Esophagus (tissue), 2 donors: ENCODE results near the gene LTB4R. TPM values are rescaled to one million over a fixed set of nuclear protein-coding genes. Genes with fewer than 3 reads are reported as not detected.
"Not testable (repeated sequence)": the region's sequence is repeated elsewhere in the genome, so short reads cannot be mapped to it uniquely, and the experiment has no call there.

ENCODE experiments used
- H3K27ac ChIP-seq, 2 donors: one replicate each; pipeline ENCODE4 v1.5.1; 2013; ENCODE audit warnings: low read depth in 2 of 2, mild to moderate bottlenecking in 2 of 2, inconsistent platforms in 1 of 2, low read length in 1 of 2, moderate library complexity in 1 of 2
- H3K27me3 ChIP-seq, 2 donors: one replicate each; pipeline ENCODE4 v1.6.1; 2013; ENCODE audit warnings: low read length in 2 of 2, control low read depth in 1 of 2, mild to moderate bottlenecking in 1 of 2; ENCODE audit not compliant: insufficient read depth in 2 of 2, control insufficient read depth in 1 of 2
- H3K36me3 ChIP-seq, 2 donors: one replicate each; pipeline ENCODE4 v1.6.1; 2013; ENCODE audit warnings: low read length in 1 of 2; ENCODE audit not compliant: control insufficient read depth in 2 of 2, insufficient read depth in 2 of 2
- H3K4me1 ChIP-seq, 2 donors: one replicate each; pipeline ENCODE4 v1.6.1; 2013; ENCODE audit warnings: low read length in 1 of 2; ENCODE audit not compliant: control insufficient read depth in 2 of 2, insufficient read depth in 2 of 2
- H3K4me3 ChIP-seq, 2 donors: one replicate each; pipeline ENCODE4 v1.5.1; 2013; ENCODE audit warnings: low read length in 2 of 2, mild to moderate bottlenecking in 2 of 2, low read depth in 1 of 2, moderate library complexity in 1 of 2
- H3K9me3 ChIP-seq, 2 donors: one replicate each; pipeline ENCODE4 v1.6.1; 2013; ENCODE audit warnings: mild to moderate bottlenecking in 2 of 2, low read depth in 1 of 2, low read length in 1 of 2, moderate library complexity in 1 of 2; ENCODE audit not compliant: control insufficient read depth in 2 of 2, insufficient read depth in 1 of 2
- WGBS, 2 donors: extraction: QIAGEN DNeasy Blood & Tissue Kit; methylation state at CpG; one replicate each; pipeline ENCODE4 v1.1.7; 2013; 5-methylcytosine and 5-hydroxymethylcytosine counted together
- polyA plus RNA-seq, 2 donors: library from polyadenylated mRNA; stranded (reverse); fragments of 200-250 nt; gene quantifications; one replicate each; pipeline ENCODE4 v1.2.3, GENCODE V29; 2013
- donor health status: healthy with polysubstance abuse.
- donor health status: Bipolar disorder and iron deficiency.

Gene LTB4R
- polyA plus RNA-seq, 2 donors, result 63.3 to 73.6 TPM

DNA sequence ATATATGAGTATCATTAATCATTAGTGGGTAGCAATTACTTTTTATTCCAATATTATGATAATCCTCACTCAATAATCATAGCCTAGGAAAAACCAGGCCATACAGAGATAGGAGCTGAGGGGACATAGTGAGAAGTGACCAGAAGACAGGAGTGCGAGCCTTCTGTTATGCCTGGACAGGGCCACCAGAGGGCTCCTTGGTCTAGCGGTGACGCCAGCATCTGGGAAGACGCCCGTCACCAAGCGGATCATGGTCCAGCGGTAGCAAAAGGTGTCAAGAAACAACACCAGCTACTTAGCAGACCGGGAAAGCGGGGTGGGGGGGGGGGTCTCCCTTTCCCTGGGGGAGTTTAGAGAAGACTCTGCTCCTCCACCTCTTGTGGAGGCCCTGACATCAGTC, 16.6 kb downstream of the LTB4R start:
- 5 to 9% methylated on average over 8 to 9 of the region's 9 CpGs for WGBS, 2 donors

DNA sequence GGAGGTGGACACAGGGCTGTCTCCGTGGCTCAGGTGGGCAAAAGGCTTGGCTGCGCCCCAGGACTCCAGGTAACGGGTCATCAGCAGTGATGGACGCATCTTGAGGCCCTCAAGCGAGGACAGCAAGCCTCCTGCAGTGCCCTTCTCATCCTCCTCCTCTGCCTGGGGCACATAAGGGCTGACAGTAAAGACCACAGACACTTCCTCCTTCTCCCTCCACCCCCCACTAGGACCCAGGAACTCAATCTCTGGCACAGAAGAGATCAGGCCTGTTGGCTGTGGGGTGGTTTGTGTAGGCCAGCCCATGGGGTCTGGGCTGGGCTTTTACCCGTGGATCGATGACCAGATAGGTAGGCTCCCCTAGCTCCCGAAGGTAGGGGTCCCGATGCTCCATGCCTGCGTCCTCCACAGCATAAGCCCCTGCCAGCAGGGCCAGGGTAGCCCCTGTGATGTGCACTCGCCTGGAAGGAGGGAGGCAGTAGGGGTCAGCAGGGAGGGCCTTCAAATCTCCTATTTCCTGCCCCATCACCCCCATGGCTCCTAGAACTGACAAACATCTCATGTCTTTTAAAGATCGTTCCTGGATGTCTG, 17.9 kb downstream of the LTB4R start:
- Histone ChIP-seq H3K4me3 (no peak overlapping the region), H3K27me3 (no peaks in the 10 kb centered on the region), H3K4me1 (peaks cover 0 to 14% of the 10 kb centered on the region in 2 donors), H3K27ac (no peak overlapping the region), H3K36me3 (no peaks in the 10 kb centered on the region), H3K9me3 (no peaks in the 10 kb centered on the region)
- WGBS, 2 donors, result 90 to 94% methylated on average over 12 of the region's 12 CpGs

More for the DNA sequence above, 16.6 kb downstream of the LTB4R start:
- H3K9me3 ChIP-seq, H3K27me3 ChIP-seq, H3K4me3 ChIP-seq, H3K36me3 ChIP-seq, H3K27ac ChIP-seq: not testable (repeated sequence)
- H3K4me1 ChIP-seq, result peaks cover 0 to 13% of the 10 kb centered on the region in 2 donors

DNA sequence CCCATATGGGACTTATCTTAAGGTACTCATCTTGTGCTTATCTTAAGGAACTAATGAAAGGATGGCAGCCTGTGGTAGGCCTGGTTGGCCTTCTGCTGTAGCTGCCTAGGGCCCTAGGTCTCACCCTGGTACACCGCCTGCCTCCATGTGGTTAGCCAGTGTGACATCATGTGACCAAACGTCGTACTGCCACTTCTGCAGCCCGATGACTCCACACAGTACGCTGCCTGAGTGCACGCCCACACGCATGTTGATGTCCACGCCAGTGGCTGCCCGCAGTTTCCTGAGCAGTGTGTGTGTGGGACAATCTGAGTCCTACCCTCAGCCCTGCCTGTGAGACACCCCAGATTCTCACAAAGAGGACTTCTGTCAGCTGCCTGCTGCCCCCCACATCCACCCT, 18.4 kb downstream of the LTB4R start:
- Histone ChIP-seq H3K9me3 (no peaks in the 10 kb centered on the region), H3K27ac (no peak overlapping the region), H3K4me1 (peaks cover 0 to 16% of the 10 kb centered on the region in 2 donors), H3K27me3 (no peaks in the 10 kb centered on the region), H3K36me3 (no peaks in the 10 kb centered on the region), H3K4me3 (no peak overlapping the region)
- 69 to 72% methylated on average over 9 of the region's 9 CpGs for WGBS, 2 donors

DNA sequence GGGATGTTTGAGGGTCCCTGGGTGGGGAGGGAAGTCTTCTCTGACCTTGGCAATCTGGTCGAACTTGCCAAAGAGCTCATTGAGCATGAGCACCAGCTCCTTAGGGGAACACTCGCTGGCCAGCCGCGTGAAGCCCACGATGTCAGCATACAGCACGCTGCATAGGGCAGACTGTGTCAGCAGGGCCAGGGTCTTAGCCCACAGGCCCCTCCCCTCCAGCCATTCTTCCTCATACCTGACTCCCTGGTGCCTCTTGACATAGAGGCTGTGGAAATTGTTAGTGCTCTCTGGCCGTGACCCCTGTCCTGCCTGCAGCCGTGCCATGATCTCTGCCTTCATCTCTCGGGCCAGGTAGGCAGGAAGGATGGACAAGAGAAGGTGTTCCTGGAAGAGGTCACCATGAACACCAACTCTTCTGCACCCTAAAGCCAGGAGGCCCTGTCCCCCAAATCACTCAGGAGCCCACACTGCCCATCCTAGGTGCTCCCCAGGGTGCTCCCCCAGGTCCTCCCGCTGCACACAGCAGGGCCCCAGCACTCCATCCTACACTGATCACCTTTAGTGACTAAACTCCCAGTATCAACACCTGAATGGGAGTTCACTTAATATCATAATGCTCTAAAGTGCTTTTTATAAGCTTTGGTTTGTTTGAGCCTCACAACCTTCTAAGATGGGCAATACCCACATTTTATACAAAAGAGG, 19.8 kb downstream of the LTB4R start:
- Histone ChIP-seq H3K36me3 (no peaks in the 10 kb centered on the region), H3K4me1 (peaks cover 0 to 17% of the 10 kb centered on the region in 2 donors), H3K27me3 (no peaks in the 10 kb centered on the region), H3K9me3 (no peaks in the 10 kb centered on the region), H3K27ac (no peak overlapping the region), H3K4me3 (no peak overlapping the region)
- WGBS, 2 donors, result 94% methylated on average over 10 of the region's 10 CpGs

DNA sequence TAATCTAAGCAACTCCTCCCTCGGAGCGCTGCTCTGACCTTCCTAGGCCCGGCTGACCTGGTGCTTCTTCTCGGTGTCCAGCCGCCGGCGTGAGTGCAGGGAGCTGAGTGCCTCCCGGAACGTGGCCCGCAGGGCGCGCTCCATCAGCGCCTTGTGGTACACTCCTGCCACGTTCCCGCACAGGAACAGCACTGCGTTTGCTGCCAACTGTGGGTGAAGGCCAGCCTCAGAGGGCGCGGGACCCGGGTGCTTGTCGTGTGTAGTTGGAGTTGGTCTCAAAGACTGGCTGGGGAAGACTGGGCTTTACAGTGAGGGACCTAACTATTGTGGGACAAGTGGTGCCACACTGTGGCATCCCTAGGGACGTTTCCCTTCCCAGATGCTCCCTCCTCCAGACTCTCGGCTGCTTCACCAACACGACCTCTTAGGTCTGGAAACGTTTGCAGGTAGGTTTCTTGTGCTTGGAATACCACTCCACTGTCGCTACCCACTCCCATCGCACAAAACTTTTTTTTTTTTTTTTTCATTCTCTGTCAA, 20.5 kb downstream of the LTB4R start:
- Histone ChIP-seq H3K9me3 (no peaks in the 10 kb centered on the region), H3K27ac (no peak overlapping the region), H3K4me3 (no peak overlapping the region), H3K36me3 (no peaks in the 10 kb centered on the region), H3K27me3 (no peaks in the 10 kb centered on the region), H3K4me1 (peaks cover 0 to 17% of the 10 kb centered on the region in 2 donors)
- 57 to 58% methylated on average over 26 of the region's 26 CpGs for WGBS, 2 donors

DNA sequence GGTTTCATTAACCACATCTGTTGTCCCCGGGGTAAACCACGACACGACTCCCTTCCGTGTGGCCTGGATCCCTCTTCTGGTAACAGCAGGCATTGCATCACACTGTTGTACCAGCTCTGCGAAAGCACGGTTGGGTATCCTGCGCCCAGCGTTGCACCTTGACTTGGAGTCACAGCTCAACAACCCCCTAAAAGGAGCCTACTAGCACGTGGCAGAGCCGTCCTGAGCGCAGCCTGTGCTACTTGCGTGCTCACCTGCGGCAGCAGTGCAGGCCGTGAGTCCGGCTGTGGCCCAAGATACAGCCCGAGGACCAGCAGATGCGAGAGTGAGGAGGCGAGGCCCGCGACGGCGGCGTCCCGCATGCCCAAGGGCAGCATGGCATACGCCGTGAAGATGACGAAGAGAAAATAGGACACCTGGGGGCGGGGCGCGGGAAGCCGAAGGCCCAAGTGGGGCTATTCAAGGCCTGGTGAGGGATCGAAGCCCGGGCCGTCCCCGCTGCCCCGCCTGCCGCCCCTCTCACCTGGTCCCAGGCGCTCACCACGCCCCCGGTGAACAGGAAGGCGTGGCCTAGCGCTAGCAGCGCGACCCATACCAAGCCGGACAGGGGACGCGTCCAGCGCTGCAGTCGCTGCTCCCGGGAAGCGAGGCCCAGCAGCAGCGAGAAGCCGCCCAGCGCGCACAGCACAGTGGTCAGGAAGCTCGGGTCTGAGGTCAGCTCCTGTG, 21.1 kb downstream of the LTB4R start:
- Histone ChIP-seq H3K4me1 (peaks cover 0 to 17% of the 10 kb centered on the region in 2 donors), H3K9me3 (no peaks in the 10 kb centered on the region), H3K4me3 (peak overlapping the region; percentile 15 to 29), H3K36me3 (peaks cover 0 to 2% of the 10 kb centered on the region in 2 donors), H3K27ac (no peak overlapping the region), H3K27me3 (no peaks in the 10 kb centered on the region)
- 15 to 18% methylated on average over 56 of the region's 56 CpGs for WGBS, 2 donors

DNA sequence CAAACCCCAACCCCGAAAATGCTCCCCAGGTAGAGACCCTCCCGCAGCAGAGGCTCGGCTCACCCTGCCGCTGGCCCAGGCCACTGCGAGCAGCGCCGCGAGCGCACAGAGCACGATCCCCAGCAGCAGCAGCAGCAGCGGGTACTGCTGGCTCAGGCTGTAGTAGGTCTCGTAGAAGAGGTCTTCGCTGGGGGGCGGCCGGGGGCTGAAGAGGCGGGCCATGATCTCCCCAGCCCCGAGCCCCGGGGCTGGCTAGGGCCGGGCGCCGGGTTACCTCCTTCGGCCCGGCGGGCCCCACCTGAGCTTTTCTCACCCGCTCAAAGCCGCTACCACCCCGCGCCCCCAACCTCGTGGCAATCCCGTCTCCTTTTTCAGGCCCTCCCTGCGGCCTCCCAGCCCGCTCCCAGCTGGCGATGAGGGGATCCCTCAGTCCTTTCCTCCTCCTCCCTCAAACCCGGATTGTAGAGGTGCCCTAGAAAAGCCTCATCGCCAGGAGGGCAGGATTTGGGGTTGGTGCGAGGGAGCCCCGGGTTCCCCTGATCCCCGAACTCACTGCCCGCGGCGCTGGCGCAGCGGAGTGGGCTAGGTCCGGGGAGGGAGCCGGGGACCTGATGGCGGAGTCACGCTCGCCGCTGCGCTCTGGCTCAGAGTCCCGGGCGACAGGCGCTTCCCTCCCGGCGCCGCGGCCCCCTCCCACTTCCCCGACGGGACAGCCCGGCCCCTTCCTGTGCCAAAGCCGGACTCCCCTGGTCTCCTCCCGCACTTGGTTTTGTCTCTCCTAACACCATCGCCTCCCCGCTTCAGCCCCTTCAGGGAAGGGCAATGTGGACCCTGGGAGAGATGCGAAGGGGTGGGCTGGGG, 23.4 kb downstream of the LTB4R start, which contains the start of gene ADCY4:
Gene ADCY4, minus strand, starts transcription at position 641 of the 861 bp plus-strand sequence. Its CDS starts 419 bp downstream, at position 222.
- peak within 1 kb of the TSS; percentile 14 to 51 for H3K27ac ChIP-seq
- peaks cover 0 to 4% of the 10 kb centered on the region in 2 donors for H3K36me3 ChIP-seq
- 7 to 8% methylated on average over 63 to 65 of the region's 65 CpGs for WGBS, 2 donors
- H3K27me3 ChIP-seq, result no peaks in the 10 kb centered on the region
- H3K4me3 ChIP-seq, result peak within 1 kb of the TSS; percentile 23 to 40
- no peaks in the 10 kb centered on the region for H3K9me3 ChIP-seq
- H3K4me1 ChIP-seq, result peaks cover 5 to 22% of the 10 kb centered on the region in 2 donors

DNA sequence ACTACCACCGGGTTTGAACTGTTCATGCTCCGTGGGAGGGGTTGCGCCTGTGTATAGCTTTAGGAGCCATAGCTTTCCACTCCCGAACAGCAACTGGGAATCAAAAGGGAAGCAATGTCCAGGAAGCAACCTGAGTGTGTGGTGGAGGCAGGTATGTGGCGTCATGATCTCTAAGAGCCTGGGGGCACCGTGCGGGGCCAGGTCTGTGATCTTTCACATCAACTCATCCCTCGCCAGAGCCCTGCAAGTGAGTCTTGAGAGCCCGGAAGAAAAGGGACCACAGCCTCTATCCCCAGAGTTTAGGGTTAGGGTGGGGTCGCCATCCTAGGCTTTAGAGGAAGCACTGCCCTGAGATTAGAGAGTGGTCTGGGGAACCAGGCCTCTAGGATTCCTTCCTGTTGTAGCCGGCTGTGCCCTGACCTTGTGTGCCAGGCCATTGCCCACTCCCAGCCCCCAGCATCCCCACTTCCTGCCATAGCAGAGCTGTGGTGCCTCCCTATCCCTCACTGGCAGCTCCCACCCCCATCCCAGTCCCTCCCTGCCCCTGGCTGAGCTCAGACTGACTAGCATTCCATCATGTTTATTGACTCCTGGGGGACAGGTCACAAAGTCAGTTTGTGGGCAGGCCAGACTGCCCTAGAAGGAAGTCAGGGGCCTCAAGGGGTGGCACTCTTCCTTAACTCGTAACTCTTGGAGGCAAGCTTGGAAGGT, 24.3 kb downstream of the LTB4R start:
- Histone ChIP-seq H3K27me3 (no peaks in the 10 kb centered on the region), H3K27ac (peak overlapping the region; percentile 14 to 30), H3K36me3 (peaks cover 0 to 4% of the 10 kb centered on the region in 2 donors), H3K4me3 (no peak overlapping the region), H3K9me3 (no peaks in the 10 kb centered on the region), H3K4me1 (peaks cover 5 to 22% of the 10 kb centered on the region in 2 donors)
- 75 to 77% methylated on average over 12 of the region's 12 CpGs for WGBS, 2 donors
